Left renal cortex interstitium (tissue), 4 donors: ENCODE measurements around the gene ZNF580. TPM values are rescaled to one million over a fixed set of nuclear protein-coding genes. Genes with fewer than 3 reads are reported as not detected.

ENCODE experiments used
- DNase-seq, 4 donors: peaks; one replicate each; pipeline ENCODE4 v3.0.0-alpha.2; 2013; ENCODE audit warnings: low read depth in 4 of 4, low spot score in 2 of 4, missing footprints in 1 of 4
- polyA plus RNA-seq, 4 donors: library from polyadenylated mRNA; unstranded; fragments of 120-200 nt; gene quantifications; one replicate each; pipeline ENCODE4 v1.2.1, GENCODE V29; 2013; ENCODE audit not compliant: insufficient read length in 4 of 4

The ZNF580 gene
- polyA plus RNA-seq, 4 donors, result 33.8 to 67.1 (median 51.7) TPM

GRCh38 chr19:55688422-55689218, 47.8 kb downstream of the ZNF580 start:
- DNase-seq, result no peak

GRCh38 chr19:55689411-55690108, 48.8 kb downstream of the ZNF580 start:
- DNase-seq, result no peak

GRCh38 chr19:55690109-55690768, 49.4 kb downstream of the ZNF580 start:
- no peak for DNase-seq

GRCh38 chr19:55690769-55691545, 50.2 kb downstream of the ZNF580 start:
- no peak for DNase-seq

GRCh38 chr19:55691561-55692481, 51.0 kb downstream of the ZNF580 start:
- no peak for DNase-seq

- no peak for DNase-seq
Measured at GRCh38 chr19:55692681-55693081, 51.9 kb downstream of the ZNF580 start.

Other genes with a start within 250 kb of the ZNF580 start
- 10 to 100 TPM; 38.3 to 71.0 (median 48.0) TPM for gene UBE2S, start 233.2 kb upstream of the ZNF580 start, polyA plus RNA-seq
- under 1 TPM; 0.16 to 0.38 (median 0.22) TPM for gene SHISA7, start 197.7 kb upstream of the ZNF580 start, polyA plus RNA-seq
- 10 to 100 TPM; 33.8 to 59.3 (median 42.8) TPM for gene ISOC2, start 179.4 kb upstream of the ZNF580 start, polyA plus RNA-seq
- gene C19orf85, start 176.3 kb upstream of the ZNF580 start, polyA plus RNA-seq, result not detected
- 1 to 10 TPM; 2.3 to 6.8 (median 4.4) TPM for gene ZNF628, start 164.4 kb upstream of the ZNF580 start, polyA plus RNA-seq
- gene NAT14, start 155.8 kb upstream of the ZNF580 start, polyA plus RNA-seq, result 10 to 100 TPM; 41.9 to 74.3 (median 57.1) TPM
- gene SSC5D, start 152.6 kb upstream of the ZNF580 start, polyA plus RNA-seq, result 1 to 10 TPM; 1.4 to 3.1 (median 2.1) TPM
- 1 to 10 TPM in 1 of 4 donors, under 1 TPM in 3; 0.51 to 1.5 (median 0.88) TPM for gene SBK2, start 103.9 kb upstream of the ZNF580 start, polyA plus RNA-seq
- gene SBK3, start 95.5 kb upstream of the ZNF580 start, polyA plus RNA-seq, result under 1 TPM; 0.10 to 0.22 (median 0.13) TPM
- 10 to 100 TPM in 3 of 4 donors, 1 to 10 TPM in 1; 9.8 to 26.1 (median 17.7) TPM for gene ZNF579, start 60.2 kb upstream of the ZNF580 start, polyA plus RNA-seq
- gene FIZ1, start 41.5 kb upstream of the ZNF580 start, polyA plus RNA-seq, result 10 to 100 TPM; 15.7 to 28.9 (median 23.4) TPM
- gene ZNF524, start 40.7 kb upstream of the ZNF580 start, polyA plus RNA-seq, result 10 to 100 TPM in 2 of 4 donors, 1 to 10 TPM in 2; 5.3 to 14.8 (median 10.9) TPM
- gene ZNF865, start 35.4 kb upstream of the ZNF580 start, polyA plus RNA-seq, result 10 to 100 TPM in 2 of 4 donors, 1 to 10 TPM in 2; 5.8 to 15.1 (median 11.3) TPM
- gene ZNF784, start 16.4 kb upstream of the ZNF580 start, polyA plus RNA-seq, result 10 to 100 TPM in 3 of 4 donors, 1 to 10 TPM in 1; 9.1 to 15.0 (median 12.9) TPM
- 10 to 100 TPM; 23.8 to 33.5 (median 28.0) TPM for gene ZNF581, start 2.6 kb downstream of the ZNF580 start, polyA plus RNA-seq
- gene CCDC106, start 7.2 kb downstream of the ZNF580 start, polyA plus RNA-seq, result 10 to 100 TPM; 18.3 to 29.6 (median 25.8) TPM
- 100 to 1,000 TPM; 150 to 257 (median 198) TPM for gene U2AF2, start 14.0 kb downstream of the ZNF580 start, polyA plus RNA-seq
- 100 to 1,000 TPM in 3 of 4 donors, 10 to 100 TPM in 1; 92.1 to 157 (median 133) TPM for gene EPN1, start 34.2 kb downstream of the ZNF580 start, polyA plus RNA-seq
- gene NLRP9, start 97.4 kb downstream of the ZNF580 start, polyA plus RNA-seq, result under 1 TPM in 2 of 4 donors, not detected in 2; 0.03 to 0.08 TPM
- under 1 TPM in 2 of 4 donors, not detected in 2; 0.16 to 0.25 TPM for gene RFPL4A, start 118.1 kb downstream of the ZNF580 start, polyA plus RNA-seq
- not detected for gene RFPL4AL1, start 128.1 kb downstream of the ZNF580 start, polyA plus RNA-seq
- under 1 TPM; 0.08 to 0.21 (median 0.14) TPM for gene NLRP11, start 191.0 kb downstream of the ZNF580 start, polyA plus RNA-seq
- not detected for gene NLRP4, start 195.5 kb downstream of the ZNF580 start, polyA plus RNA-seq